Measurements from ENCODE around the gene PSMD12. TPM values are rescaled to one million over a fixed set of nuclear protein-coding genes. Genes with fewer than 3 reads are reported as not detected.

The PSMD12 gene
- 6.8 and 15.5 TPM in 2 replicates for total RNA-seq

DNA sequence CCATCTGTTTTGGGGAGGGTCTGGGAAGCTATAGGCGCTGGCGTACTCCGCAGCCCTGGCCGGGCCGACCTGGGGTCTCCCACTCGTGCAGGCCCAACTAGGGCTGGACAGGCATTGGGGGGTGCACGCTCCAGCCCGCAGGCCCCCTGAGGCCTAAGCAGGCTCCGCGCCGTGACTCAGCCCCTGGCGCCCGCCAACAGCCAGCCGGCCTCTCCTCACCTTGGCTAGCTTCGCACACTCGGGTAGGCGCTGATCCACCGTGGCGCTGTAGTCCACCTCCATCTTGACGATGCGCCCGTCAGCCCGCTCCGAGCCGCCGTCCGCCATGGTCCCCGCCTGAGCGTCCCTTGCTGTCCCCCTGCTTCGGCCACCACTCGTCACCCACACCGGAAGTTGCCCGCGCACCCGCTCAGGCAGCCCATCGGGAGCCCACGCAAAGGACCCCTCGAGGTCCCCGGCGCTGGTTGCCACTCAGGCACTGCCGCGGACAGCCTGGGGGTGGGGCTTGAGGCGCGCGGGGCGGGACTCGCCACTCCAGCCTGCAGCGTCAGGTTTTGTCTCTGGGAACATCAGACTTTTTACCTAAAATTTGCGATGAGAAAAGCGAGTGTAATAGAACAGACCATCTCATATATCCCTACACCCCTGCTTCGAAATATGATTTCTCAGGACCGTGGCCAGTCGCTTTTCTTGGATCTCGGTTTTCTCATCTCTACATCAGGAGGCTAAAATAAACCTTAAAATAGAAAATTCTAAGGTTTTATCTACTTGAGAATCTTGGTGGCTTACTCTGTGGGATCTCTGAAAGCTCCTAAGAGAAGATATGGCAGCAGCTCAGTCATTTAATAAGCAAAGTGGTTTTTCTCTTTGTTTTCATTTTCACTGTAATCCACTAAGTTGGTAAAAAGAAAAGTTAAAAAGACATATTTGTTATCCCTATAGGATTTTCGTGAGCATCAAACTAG lies at the start of gene PSMD12:
Gene PSMD12 (minus strand): TSS at position 385 of the 965 bp plus-strand sequence. CDS start 58 bp downstream, at position 327.

DNA sequence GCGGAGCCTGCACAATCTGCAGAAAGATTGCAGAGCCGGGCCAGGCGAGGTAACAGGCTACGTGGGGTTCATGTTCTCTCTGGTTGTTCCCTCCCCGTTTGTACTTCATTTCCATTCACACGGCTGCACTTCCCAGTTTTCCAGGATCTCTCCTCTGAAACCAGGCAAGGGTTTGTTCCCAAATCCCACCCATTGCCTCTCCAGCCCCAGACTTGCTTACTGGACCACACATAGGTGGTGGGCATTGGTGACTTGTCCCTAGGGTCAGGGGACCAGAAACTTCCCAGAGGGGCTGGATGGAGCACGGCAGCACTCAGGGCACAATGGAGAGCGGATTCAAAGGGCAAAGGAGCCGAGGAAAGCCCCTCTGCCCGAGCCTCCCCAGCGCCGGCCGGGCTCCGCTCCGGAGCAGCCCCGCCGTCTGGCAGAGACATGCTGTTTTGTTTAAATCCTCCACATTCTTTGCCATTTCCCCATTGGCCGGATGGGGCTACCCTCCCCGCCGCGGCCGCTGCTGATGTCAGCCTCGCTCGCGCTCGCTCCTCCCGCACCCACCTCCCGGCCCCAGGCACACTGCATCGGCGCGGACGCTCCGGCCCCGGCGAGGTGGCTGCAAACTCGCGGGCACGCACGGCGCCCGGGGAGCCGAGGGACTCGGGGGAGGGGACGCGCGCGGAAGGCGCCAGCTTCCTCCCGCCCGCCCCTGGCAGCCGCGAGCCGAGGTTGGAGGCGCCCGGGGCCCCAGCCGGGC lies 10.5 kb upstream of the PSMD12 start, which contains the start of gene PITPNC1:
Gene PITPNC1 (plus strand): TSS at position 545 of the 751 bp plus-strand sequence.

Other genes with a start within 250 kb of the PSMD12 start
- 11.9 and 18.5 TPM in 2 replicates for gene HELZ, start 121.4 kb downstream of the PSMD12 start, total RNA-seq
- 5.1 and 8.2 TPM in 2 replicates for gene PITPNC1, start 10.7 kb upstream of the PSMD12 start, total RNA-seq